GM21447 (cell line): ENCODE results near the gene ANK2.

Source experiments
- ATAC-seq: cut with Tn5 transposase; IDR thresholded peaks from one replicate; pipeline ENCODE4 v1.9.1; 2021; ENCODE audit not compliant: unreplicated experiment

ANK2 gene

GRCh38 chr4:113278324-113278934 is 229.0 kb downstream of the ANK2 start:
- ATAC-seq, result peak; percentile 99

GRCh38 chr4:113285501-113285900 is 236.0 kb downstream of the ANK2 start:
- ATAC-seq, result no peak

- no peak for ATAC-seq
Measured at GRCh38 chr4:113288257-113288656, 238.8 kb downstream of the ANK2 start.

- no peak for ATAC-seq
Measured at GRCh38 chr4:113288696-113289095, 239.2 kb downstream of the ANK2 start.

- no peak for ATAC-seq
Measured at GRCh38 chr4:113289766-113290165, 240.3 kb downstream of the ANK2 start.

- no peak for ATAC-seq
Measured at GRCh38 chr4:113290666-113291065, 241.2 kb downstream of the ANK2 start.

GRCh38 chr4:113292371-113293042 is 243.1 kb downstream of the ANK2 start:
- ATAC-seq, result no peak

- ATAC-seq, result no peak
Measured at GRCh38 chr4:113293043-113293560, 243.6 kb downstream of the ANK2 start.

- no peak for ATAC-seq
Measured at GRCh38 chr4:113293674-113294073, 244.2 kb downstream of the ANK2 start.

GRCh38 chr4:113294908-113295307 is 245.5 kb downstream of the ANK2 start:
- ATAC-seq, result no peak

- no peak for ATAC-seq
Measured at GRCh38 chr4:113300471-113300928, 251.0 kb downstream of the ANK2 start.

- no peak for ATAC-seq
Measured at GRCh38 chr4:113302051-113302450, 252.6 kb downstream of the ANK2 start.

- ATAC-seq, result no peak
Measured at GRCh38 chr4:113303315-113303714, 253.9 kb downstream of the ANK2 start.

- no peak for ATAC-seq
Measured at GRCh38 chr4:113311047-113311446, 261.6 kb downstream of the ANK2 start.

- ATAC-seq, result no peak
Measured at GRCh38 chr4:113312529-113312928, 263.1 kb downstream of the ANK2 start.

- no peak for ATAC-seq
Measured at GRCh38 chr4:113314426-113314825, 265.0 kb downstream of the ANK2 start.

GRCh38 chr4:113316879-113317278 is 267.4 kb downstream of the ANK2 start:
- ATAC-seq, result peak; percentile 99

- ATAC-seq, result no peak
Measured at GRCh38 chr4:113317523-113317922, 268.1 kb downstream of the ANK2 start.

GRCh38 chr4:113322736-113323135 is 273.3 kb downstream of the ANK2 start:
- ATAC-seq, result no peak

- no peak for ATAC-seq
Measured at GRCh38 chr4:113325876-113326615, 276.6 kb downstream of the ANK2 start.

GRCh38 chr4:113327494-113327893 is 278.0 kb downstream of the ANK2 start:
- ATAC-seq, result no peak

- no peak for ATAC-seq
Measured at GRCh38 chr4:113328514-113328913, 279.1 kb downstream of the ANK2 start.
